Astrocyte (in vitro differentiated cells and primary cell): ENCODE results near the gene TMUB1. TPM values are rescaled to one million over a fixed set of nuclear protein-coding genes. Genes with fewer than 3 reads are reported as not detected.
A peak's percentile ranks its signal among the peaks of the same experiment; 100 is the strongest.

Experiments used
- DNase-seq: peaks from one replicate; pipeline ENCODE4 v3.0.0-alpha.2; 2010; ENCODE audit warnings: low read depth
- FAIRE-seq: peaks from 2 replicates; lab custom pipeline; 2011; peaks lifted over from hg19 to GRCh38; lab: Jason Lieb, UNC
- H2AFZ ChIP-seq: 2 replicates; pipeline ENCODE4 v1.6.0; 2012; ENCODE audit warnings: low read depth, low read length, inconsistent platforms
- H3K27ac ChIP-seq: 2 replicates; pipeline ENCODE4 v1.5.1; 2011; ENCODE audit warnings: low read depth, low read length, inconsistent platforms
- H3K27me3 ChIP-seq: 2 replicates; pipeline ENCODE4 v1.6.0; 2011; ENCODE audit warnings: low read length, inconsistent platforms; ENCODE audit not compliant: insufficient read depth
- H3K36me3 ChIP-seq: 2 replicates; pipeline ENCODE4 v1.5.1; 2011; ENCODE audit warnings: low read length, inconsistent platforms; ENCODE audit not compliant: insufficient read depth
- H3K4me1 ChIP-seq: 2 replicates; pipeline ENCODE4 v1.5.1; 2011; ENCODE audit warnings: low read length, inconsistent platforms; ENCODE audit not compliant: insufficient read depth
- H3K4me2 ChIP-seq: 2 replicates; pipeline ENCODE4 v1.6.0; 2012; ENCODE audit warnings: low read length, inconsistent platforms
- H3K4me3 ChIP-seq: 2 replicates; pipeline ENCODE4 v1.5.1; 2011; ENCODE audit warnings: low read depth, mild to moderate bottlenecking, low read length, inconsistent platforms; ENCODE audit not compliant: insufficient read depth
- H3K79me2 ChIP-seq: 2 replicates; pipeline ENCODE4 v1.6.0; 2012; ENCODE audit warnings: mild to moderate bottlenecking, low read length, inconsistent platforms; ENCODE audit not compliant: insufficient read depth
- H3K9ac ChIP-seq: 2 replicates; pipeline ENCODE4 v1.6.0; 2012; ENCODE audit warnings: mild to moderate bottlenecking, low read length, inconsistent platforms
- H3K9me3 ChIP-seq: 2 replicates; pipeline ENCODE4 v1.5.1; 2012; ENCODE audit warnings: low read depth, mild to moderate bottlenecking, low read length, inconsistent platforms; ENCODE audit not compliant: insufficient read depth
- H4K20me1 ChIP-seq: 2 replicates; pipeline ENCODE4 v1.6.0; 2012; ENCODE audit warnings: low read length, inconsistent platforms; ENCODE audit not compliant: insufficient read depth
- H3K27ac Mint-ChIP-seq: one replicate; pipeline ENCODE4 v1.8.0; 2021; ENCODE audit warnings: mild to moderate bottlenecking, mixed read lengths; ENCODE audit not compliant: unreplicated experiment
- H3K27me3 Mint-ChIP-seq: one replicate; pipeline ENCODE4 v1.8.0; 2021; ENCODE audit warnings: low read depth, mixed read lengths; ENCODE audit not compliant: unreplicated experiment
- H3K36me3 Mint-ChIP-seq: one replicate; pipeline ENCODE4 v1.8.0; 2021; ENCODE audit warnings: low read depth, mixed read lengths; ENCODE audit not compliant: unreplicated experiment
- H3K4me1 Mint-ChIP-seq: one replicate; pipeline ENCODE4 v1.8.0; 2021; ENCODE audit warnings: low read depth, mixed read lengths; ENCODE audit not compliant: unreplicated experiment
- H3K4me3 Mint-ChIP-seq: one replicate; pipeline ENCODE4 v1.8.0; 2021; ENCODE audit warnings: mild to moderate bottlenecking, moderate library complexity, mixed read lengths; ENCODE audit not compliant: unreplicated experiment
- H3K9me3 Mint-ChIP-seq: one replicate; pipeline ENCODE4 v1.8.0; 2021; ENCODE audit warnings: mild to moderate bottlenecking, mixed read lengths; ENCODE audit not compliant: unreplicated experiment
- EZH2 ChIP-seq: IDR thresholded peaks from 2 replicates; pipeline ENCODE4 v1.6.1; 2012; ENCODE audit warnings: mild to moderate bottlenecking, low read length, inconsistent platforms; ENCODE audit not compliant: insufficient read depth
- total RNA-seq: library from RNA; stranded (reverse); gene quantifications from 2 replicates; pipeline ENCODE4 v1.2.1, GENCODE V29; 2021
- TF ChIP-seq, protein P1 (sequence below): IDR thresholded peaks from 2 replicates; pipeline ENCODE4 v1.5.1; 2011; ENCODE audit warnings: low read depth, mild to moderate bottlenecking, inconsistent platforms, low read length, moderate library complexity; ENCODE audit not compliant: insufficient read depth

Gene TMUB1
- total RNA-seq, 1 donor from 2014 or later = 42.9 TPM

GRCh38 chr7:151039850-151040548 is 43.3 kb downstream of the TMUB1 start:
- Mint-ChIP-seq H3K36me3 (peaks cover 12% of the 10 kb centered on the region), H3K4me1 (peaks cover 30% of the 10 kb centered on the region), H3K27ac (peak overlapping the region; percentile 98), H3K9me3 (no peaks in the 10 kb centered on the region), H3K4me3 (peak overlapping the region; percentile 50), H3K27me3 (no peaks in the 10 kb centered on the region)
- H3K36me3 ChIP-seq = peaks cover 5% of the 10 kb centered on the region
- H3K79me2 ChIP-seq = no peaks in the 10 kb centered on the region
- peaks cover 21% of the 10 kb centered on the region for H3K4me1 ChIP-seq
- FAIRE-seq = no peak
- H3K9me3 ChIP-seq = no peaks in the 10 kb centered on the region
- no peak overlapping the region for H2AFZ ChIP-seq
- H3K4me3 ChIP-seq = no peak overlapping the region
- H3K27ac ChIP-seq = peak overlapping the region; percentile 91
- peak; percentile 9 for DNase-seq
- no peaks in the 10 kb centered on the region for H3K27me3 ChIP-seq
- H4K20me1 ChIP-seq = no peaks in the 10 kb centered on the region
- TF ChIP-seq, protein P1, sequence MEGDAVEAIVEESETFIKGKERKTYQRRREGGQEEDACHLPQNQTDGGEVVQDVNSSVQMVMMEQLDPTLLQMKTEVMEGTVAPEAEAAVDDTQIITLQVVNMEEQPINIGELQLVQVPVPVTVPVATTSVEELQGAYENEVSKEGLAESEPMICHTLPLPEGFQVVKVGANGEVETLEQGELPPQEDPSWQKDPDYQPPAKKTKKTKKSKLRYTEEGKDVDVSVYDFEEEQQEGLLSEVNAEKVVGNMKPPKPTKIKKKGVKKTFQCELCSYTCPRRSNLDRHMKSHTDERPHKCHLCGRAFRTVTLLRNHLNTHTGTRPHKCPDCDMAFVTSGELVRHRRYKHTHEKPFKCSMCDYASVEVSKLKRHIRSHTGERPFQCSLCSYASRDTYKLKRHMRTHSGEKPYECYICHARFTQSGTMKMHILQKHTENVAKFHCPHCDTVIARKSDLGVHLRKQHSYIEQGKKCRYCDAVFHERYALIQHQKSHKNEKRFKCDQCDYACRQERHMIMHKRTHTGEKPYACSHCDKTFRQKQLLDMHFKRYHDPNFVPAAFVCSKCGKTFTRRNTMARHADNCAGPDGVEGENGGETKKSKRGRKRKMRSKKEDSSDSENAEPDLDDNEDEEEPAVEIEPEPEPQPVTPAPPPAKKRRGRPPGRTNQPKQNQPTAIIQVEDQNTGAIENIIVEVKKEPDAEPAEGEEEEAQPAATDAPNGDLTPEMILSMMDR = no peak
- TF ChIP-seq EZH2 = no peak
- peak overlapping the region; percentile 49 for H3K9ac ChIP-seq
- peak overlapping the region; percentile 73 for H3K4me2 ChIP-seq

- peaks cover 21% of the 10 kb centered on the region for H3K4me1 ChIP-seq
- TF ChIP-seq, protein P1 = no peak
- no peak for TF ChIP-seq EZH2
- peak overlapping the region; percentile 73 for H3K4me2 ChIP-seq
- Mint-ChIP-seq H3K27ac (peak overlapping the region; percentile 98), H3K36me3 (peaks cover 8% of the 10 kb centered on the region), H3K9me3 (no peaks in the 10 kb centered on the region), H3K27me3 (no peaks in the 10 kb centered on the region), H3K4me1 (peaks cover 30% of the 10 kb centered on the region), H3K4me3 (peak overlapping the region; percentile 50)
- FAIRE-seq (peak; percentile 47), DNase-seq (peak; percentile 92)
- H3K27me3 ChIP-seq = no peaks in the 10 kb centered on the region
- H3K9ac ChIP-seq = peak overlapping the region; percentile 78
- H3K4me3 ChIP-seq = no peak overlapping the region
- H3K36me3 ChIP-seq = peaks cover 5% of the 10 kb centered on the region
- H2AFZ ChIP-seq = no peak overlapping the region
- peak overlapping the region; percentile 91 for H3K27ac ChIP-seq
- H4K20me1 ChIP-seq = no peaks in the 10 kb centered on the region
- H3K79me2 ChIP-seq = no peaks in the 10 kb centered on the region
- no peaks in the 10 kb centered on the region for H3K9me3 ChIP-seq
Measured at GRCh38 chr7:151038951-151039849, 44.1 kb downstream of the TMUB1 start.
